GOT3 (cell line): ENCODE measurements around the gene LCLAT1.
"Not testable (repeated sequence)": the region's sequence is repeated elsewhere in the genome, so short reads cannot be mapped to it uniquely, and the experiment has no call there.

Source experiments
- DNase-seq: peaks from one replicate; lab custom pipeline; 2025; ENCODE audit warnings: mixed read lengths; lab: John Stamatoyannopoulos, UW

Gene LCLAT1

DNA sequence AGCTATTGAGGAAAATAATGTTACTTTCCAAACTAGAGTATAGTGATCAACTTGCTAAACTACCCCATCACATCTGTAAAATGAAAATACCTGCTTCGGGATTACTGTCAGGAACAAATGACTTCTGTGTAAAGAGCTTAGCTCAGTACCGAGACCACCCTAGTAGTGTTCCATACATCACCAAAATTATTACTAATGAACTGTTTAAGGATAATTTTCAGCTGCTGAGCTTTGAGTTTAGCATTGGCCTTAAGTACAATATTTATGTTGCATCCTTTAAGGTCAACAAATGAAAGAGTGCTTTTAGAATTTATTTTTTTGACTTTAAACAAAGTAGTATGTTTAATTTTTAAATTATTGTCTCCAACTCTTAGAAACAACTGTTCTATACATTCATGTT, 144.1 kb downstream of the LCLAT1 start:
- DNase-seq, result no peak

DNA sequence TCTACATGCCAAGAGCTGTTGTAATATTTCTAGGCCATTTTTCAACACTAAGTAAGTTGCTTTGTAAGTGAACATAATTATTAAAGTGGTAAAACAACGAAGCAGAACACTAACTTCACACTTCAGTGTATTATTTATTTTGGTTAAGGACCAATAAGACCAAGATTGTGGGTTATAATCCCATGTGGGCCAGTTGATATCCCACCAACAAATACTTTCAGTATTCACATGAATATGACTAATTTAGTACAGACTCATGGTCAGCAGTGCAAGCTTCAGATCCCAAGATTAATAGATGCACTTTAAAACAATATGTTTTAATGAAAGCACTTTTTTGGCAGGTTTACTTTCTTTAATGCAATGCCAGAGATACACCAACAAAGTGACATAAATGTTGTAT, 154.3 kb downstream of the LCLAT1 start:
- DNase-seq, result no peak

DNA sequence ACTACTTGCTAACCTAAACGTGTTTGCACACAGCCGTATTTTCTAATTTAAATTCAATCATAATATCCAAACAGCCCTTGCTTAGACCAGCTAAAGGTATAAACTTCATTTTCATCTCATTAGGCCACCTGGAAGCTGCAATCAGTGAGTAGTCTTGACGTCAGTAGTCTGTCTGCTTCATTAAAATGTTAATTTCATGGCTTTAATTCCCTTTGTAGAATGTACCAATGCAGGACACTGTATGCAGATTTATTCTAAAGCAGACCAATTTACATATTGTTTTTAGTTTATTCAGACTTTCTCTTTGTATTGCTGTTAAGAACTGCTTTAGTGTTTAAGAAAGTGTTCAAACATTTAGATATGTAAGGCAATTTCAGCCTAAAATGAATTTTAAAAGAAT, 158.2 kb downstream of the LCLAT1 start:
- no peak for DNase-seq

DNA sequence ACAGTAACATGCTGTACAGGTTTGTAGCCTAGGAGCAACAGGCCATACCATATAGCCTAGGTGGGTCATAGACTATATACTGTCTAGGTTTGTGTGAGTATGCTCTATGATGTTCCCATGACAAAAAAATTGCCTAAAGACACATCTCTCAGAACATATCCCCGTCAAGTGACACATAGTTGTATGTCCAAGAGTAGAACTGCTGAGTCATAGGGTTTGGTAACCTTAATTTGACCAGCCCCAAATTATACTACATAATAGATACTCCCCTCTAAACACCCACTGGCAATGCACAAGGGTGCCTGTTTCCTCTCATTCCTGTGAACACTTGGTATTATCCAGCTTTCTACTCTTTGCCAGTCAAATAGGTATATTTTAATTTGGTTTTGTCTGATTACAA, 161.6 kb downstream of the LCLAT1 start:
- no peak for DNase-seq

- DNase-seq, result no peak
Observed at GRCh38 chr2:30611583-30611982, 164.5 kb downstream of the LCLAT1 start.

DNA sequence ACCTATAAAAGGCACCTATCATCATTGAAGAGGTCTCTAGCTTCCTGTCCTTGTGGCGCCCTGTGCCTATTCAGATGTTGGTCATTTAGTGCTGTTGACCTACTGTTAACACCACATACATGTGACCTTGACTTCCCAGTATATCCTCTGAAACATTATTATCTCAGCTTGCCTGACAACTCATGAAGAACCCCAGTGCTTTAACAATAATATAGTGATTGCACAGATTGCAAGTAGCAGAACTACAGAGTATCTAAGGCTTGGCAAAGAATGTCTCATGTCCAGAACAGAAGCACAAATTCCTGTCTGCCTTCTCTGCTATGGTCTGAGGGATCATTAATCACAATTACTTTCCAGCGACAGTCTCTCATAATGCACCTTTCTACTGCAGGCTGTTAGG, 165.3 kb downstream of the LCLAT1 start:
- DNase-seq, result no peak

GRCh38 chr2:30613001-30613400, 166.0 kb downstream of the LCLAT1 start:
- no peak for DNase-seq

DNA sequence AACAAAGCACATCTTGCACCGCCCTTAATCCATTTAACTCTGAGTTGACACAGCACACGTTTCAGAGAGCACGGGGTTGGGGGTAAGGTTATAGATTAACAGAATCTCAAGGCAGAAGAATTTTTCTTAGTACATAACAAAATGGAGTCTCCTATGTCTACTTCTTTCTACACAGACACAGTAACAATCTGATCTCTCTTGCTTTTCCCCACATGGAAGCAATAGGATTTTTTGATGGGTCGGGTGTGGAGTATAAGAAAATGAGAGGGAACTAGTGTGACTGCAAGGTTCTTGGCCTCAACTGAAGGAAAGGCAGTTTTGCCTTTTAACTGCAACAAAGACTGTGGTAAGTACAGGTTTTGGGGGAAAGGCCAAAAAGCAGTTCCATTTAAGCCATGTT, 167.2 kb downstream of the LCLAT1 start:
- not testable (repeated sequence) for DNase-seq

DNA sequence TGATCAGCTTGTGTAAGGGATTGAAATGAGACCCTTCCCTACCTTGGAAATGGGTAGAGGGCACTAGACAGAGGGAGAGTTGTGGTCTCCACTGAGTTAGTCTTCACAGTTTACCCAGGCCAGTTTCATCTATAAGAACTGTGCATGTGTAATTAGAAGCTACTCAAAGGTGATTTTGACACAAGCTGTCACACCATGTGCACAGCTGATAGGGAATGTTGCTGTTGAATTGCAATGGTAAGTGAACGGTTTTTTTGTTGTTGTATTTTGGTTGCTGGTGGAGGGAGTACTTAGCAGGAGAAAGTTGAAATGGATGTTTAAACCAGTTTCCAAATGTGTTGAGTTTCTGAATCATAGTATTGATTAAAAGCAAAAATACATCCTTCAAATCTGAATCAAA, 168.9 kb downstream of the LCLAT1 start:
- DNase-seq, result no peak

DNA sequence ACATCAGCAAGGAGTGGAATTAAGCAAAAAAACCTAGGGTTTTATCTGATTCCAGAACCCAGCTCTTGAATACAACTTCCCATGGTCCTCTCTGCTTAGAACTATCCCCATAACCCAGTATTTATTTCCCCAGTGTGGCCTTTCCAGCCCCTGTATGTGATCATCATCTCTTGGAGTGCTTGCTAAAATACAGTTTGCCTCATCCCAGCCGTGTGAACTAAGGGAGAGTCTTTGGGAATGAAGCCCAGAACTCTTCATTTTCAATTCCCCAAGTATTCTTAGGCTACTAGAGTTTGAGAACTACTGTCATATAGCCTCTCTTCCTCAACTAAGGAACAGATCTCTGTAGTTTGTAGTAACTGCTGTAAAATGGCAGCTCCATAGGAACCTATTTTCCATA, 173.1 kb downstream of the LCLAT1 start:
- DNase-seq, result no peak

DNA sequence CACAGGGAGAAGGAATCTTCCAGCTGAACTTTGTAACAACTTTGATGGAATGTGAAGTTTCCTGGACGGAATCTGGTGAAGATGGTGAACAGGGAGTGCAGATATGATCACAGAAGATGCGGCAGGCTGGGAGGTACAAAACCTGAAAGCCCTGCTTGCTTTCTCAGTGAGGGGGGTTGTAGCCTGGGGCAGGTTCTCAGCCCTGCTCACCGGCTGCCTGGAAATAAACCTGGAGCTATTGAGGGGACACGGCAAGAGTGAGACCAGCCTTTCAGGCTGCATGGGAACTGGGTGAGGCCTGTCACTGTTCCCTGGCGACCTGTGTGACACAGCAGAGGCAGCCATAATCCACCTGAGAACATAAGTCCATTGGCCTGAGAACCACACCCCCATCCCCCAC, 174.8 kb downstream of the LCLAT1 start:
- no peak for DNase-seq

DNA sequence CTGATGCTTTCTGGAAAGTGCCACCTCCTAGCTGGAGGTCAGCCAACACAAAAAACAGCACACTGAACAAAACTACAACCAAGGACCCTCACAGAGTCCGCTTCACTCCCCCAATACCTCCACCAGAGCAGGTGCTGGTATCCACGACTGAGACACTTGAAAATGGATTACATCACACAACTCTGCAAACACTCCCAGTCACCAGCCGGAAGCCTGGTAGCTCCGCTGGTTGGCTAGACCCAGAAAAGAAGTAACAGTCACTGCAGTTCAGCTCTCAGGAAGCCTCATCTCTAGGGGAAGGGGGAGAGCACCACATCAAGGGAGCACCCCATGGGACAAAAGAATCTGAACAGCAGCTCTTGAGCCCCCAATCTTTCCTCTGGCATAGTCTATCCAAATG, 175.4 kb downstream of the LCLAT1 start:
- no peak for DNase-seq

GRCh38 chr2:30625276-30625675, 178.2 kb downstream of the LCLAT1 start:
- no peak for DNase-seq

GRCh38 chr2:30625701-30626100, 178.7 kb downstream of the LCLAT1 start:
- DNase-seq, result no peak

DNA sequence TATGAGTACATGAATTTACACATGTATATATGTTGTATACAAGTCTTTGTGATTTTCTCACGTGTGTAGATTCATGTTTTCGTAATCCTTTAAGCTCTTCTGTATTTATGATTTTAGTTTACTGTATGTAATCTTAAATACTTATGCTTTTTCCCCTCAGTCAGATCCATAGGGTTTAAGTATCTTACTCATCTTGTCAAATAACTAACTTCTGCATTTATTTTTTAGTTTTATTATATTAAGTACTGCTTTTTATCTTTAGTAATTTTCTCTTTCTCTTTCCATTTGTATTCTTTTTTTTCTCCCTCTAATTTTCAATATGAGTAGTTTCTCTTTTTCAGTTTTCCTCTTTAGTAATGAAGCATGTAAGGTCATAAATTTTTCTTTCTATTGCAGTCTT, 179.4 kb downstream of the LCLAT1 start:
- no peak for DNase-seq

DNA sequence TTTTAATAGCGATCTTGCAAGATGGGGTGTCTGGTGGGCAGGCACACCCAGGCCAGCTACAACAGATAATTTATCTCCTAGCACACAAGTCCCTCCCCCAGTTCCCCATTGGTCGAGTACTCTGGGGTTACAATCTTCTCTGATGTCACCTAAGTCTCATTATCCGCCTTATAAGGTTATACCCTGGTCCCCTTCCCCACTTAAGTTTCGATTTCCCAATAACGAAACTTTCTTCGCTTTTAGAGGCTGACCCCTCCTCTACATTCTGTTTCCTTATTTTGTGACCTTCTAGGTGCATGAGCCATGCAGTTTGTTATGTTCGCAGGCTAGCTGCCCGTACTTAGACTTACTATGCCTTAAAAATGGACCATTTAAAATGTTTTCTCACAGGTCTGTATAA, 180.1 kb downstream of the LCLAT1 start:
- no peak for DNase-seq

GRCh38 chr2:30628341-30628740, 181.3 kb downstream of the LCLAT1 start:
- DNase-seq, result no peak

- no peak for DNase-seq
Observed at GRCh38 chr2:30629866-30630265, 182.8 kb downstream of the LCLAT1 start.

DNA sequence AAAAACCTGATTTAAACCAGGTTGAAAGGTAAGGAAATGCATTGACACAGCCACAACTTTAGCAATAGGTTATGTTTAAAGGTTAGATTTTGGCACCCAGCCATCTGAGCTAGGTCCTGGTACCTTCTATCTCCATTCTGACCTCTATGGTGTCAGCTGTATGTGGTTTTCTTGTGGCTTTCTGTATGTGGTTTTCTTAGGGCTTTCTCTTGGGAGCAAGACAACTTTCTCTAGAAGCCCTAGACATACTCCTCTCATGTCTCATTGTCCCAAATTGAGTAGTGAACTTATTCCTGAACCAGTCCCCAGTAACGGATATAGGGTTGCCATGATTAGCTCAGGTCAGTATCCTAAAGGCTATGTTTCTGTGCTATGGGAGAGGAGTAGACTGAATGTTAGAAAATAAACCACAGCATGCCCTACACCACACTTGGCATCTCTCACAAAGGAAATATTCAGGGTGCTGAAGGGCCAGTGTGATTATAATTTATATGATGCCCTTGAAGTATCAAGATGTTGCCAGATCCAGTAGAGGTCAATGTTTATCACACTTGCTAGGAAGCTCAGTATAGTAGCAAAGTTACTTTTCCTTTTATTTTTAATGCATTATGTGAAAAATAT, 184.1 kb downstream of the LCLAT1 start:
- no peak for DNase-seq

DNA sequence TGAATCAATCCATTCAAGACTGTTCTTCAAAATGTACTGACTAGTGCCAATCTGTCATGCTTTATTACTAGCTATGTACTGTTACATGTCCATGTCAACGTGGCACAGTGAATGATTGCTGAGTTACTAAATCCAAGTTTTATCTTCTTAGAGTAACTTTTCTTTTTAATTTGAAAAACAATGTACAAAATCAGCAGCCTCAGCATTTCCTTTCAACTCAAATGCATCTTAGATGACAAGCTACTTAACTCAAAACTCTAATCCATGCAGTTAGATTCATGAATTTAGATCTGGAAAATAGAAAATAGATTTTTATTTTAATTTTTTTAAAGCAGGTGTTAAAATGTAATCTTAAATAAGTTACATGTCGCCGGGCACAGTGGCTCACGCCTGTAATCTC, 186.0 kb downstream of the LCLAT1 start:
- DNase-seq, result no peak

- no peak for DNase-seq
Observed at GRCh38 chr2:30636311-30636710, 189.3 kb downstream of the LCLAT1 start.

- no peak for DNase-seq
Observed at GRCh38 chr2:30639836-30640235, 192.8 kb downstream of the LCLAT1 start.

GRCh38 chr2:30641765-30642345, 194.8 kb downstream of the LCLAT1 start:
- no peak for DNase-seq

- not testable (repeated sequence) for DNase-seq
Observed at GRCh38 chr2:30643013-30643412, 196.0 kb downstream of the LCLAT1 start.
